B cell (primary cell): ENCODE data around the gene PILRB. TPM values are rescaled to one million over a fixed set of nuclear protein-coding genes. Genes with fewer than 3 reads are reported as not detected.

Source experiments
- ATAC-seq: fragments of 200-7000 bp; cut with Tn5 transposase; one replicate; pipeline ENCODE4 v1.10.0; 2021; ENCODE audit warnings: low read depth, mild to moderate bottlenecking, moderate number of reproducible peaks, moderate library complexity
- CTCF ChIA-PET: fragments of 350-600 bp; sonication (Branson Sonifier 250); formaldehyde crosslinking; loops from one replicate; lab custom pipeline; 2021; ENCODE audit warnings: antibody characterized with exemption, inconsistent platforms; lab: Charles Lee
- POLR2A ChIA-PET: fragments of 350-600 bp; sonication (Branson Sonifier 250); formaldehyde crosslinking; loops from one replicate; lab custom pipeline; 2021; ENCODE audit warnings: antibody characterized with exemption; lab: Charles Lee
- DNase-seq: peaks from one replicate; pipeline ENCODE4 v3.0.0; 2013
- H2AFZ ChIP-seq: 2 replicates; pipeline ENCODE4 v1.6.1; 2012; ENCODE audit warnings: mild to moderate bottlenecking, low read depth, low read length; ENCODE audit not compliant: insufficient read depth, poor library complexity, severe bottlenecking
- H3K27ac ChIP-seq, 2 donors: 1 replicate in 1 of 2; 2 replicates in 1 of 2; pipeline ENCODE4 v1.5.1; 2012 to 2013; ENCODE audit warnings: low read length in 2 of 2, mild to moderate bottlenecking in 2 of 2, moderate library complexity in 1 of 2
- H3K27me3 ChIP-seq, 4 experiments: fragments of 200-600 bp in 1 of 4; sonication (generic) in 1 of 4; replicated peaks in 1 of 4; 1 replicate in 2 of 4; 2 replicates in 2 of 4; pipeline versions ENCODE4 v1.6.1 to v1.7.0; 2013 to 2016; ENCODE audit warnings: low read length in 3 of 4, mild to moderate bottlenecking in 2 of 4, mixed read lengths in 1 of 4, moderate library complexity in 1 of 4; ENCODE audit not compliant: insufficient read depth in 4 of 4, control insufficient read depth in 3 of 4; ENCODE audit errors: control extremely low read depth in 1 of 4
- H3K36me3 ChIP-seq, 2 experiments: replicated peaks in 1 of 2; 1 replicate in 1 of 2; 2 replicates in 1 of 2; pipeline versions ENCODE4 v1.6.1 to v1.7.1; 2013; ENCODE audit warnings: low read length in 1 of 2; ENCODE audit not compliant: insufficient read depth in 2 of 2, control insufficient read depth in 1 of 2; ENCODE audit errors: control extremely low read depth in 1 of 2, extremely low read depth in 1 of 2
- H3K4me1 ChIP-seq, 2 donors: fragments of 200-600 bp in 1 of 2; sonication (generic) in 1 of 2; 1 replicate in 1 of 2; 2 replicates in 1 of 2; pipeline versions ENCODE4 v1.5.1 to v1.6.1; 2013 to 2017; ENCODE audit warnings: low read length in 2 of 2; ENCODE audit not compliant: control insufficient read depth in 2 of 2, insufficient read depth in 2 of 2
- H3K4me2 ChIP-seq: replicated peaks from 2 replicates; pipeline ENCODE3; 2012; ENCODE audit warnings: mild to moderate bottlenecking, low read depth, low read length; ENCODE audit not compliant: poor library complexity, severe bottlenecking
- H3K4me3 ChIP-seq, 5 experiments: fragments of 200-600 bp in 1 of 5; sonication (generic) in 1 of 5; 1 replicate in 3 of 5; 2 replicates in 2 of 5; pipeline versions ENCODE4 v1.5.1 to v1.7.0; 2011 to 2016; ENCODE audit warnings: low read length in 4 of 5, mild to moderate bottlenecking in 4 of 5, low read depth in 2 of 5, control low read depth in 1 of 5, moderate library complexity in 1 of 5; ENCODE audit not compliant: insufficient read depth in 1 of 5; ENCODE audit errors: control extremely low read depth in 1 of 5, extremely low read depth in 1 of 5
- H3K79me2 ChIP-seq: fragments of 200-600 bp; sonication (generic); one replicate; pipeline ENCODE4 v1.6.0; 2016; ENCODE audit warnings: low read length; ENCODE audit not compliant: control insufficient read depth, insufficient read depth
- H3K9ac ChIP-seq: fragments of 200-600 bp; sonication (generic); 2 replicates; pipeline ENCODE4 v1.6.1; 2017; ENCODE audit warnings: mild to moderate bottlenecking, low read length, moderate library complexity
- H3K9me3 ChIP-seq, 3 donors: one replicate each; pipeline versions ENCODE4 v1.6.1 to v1.7.1; 2013; ENCODE audit warnings: low read length in 2 of 3; ENCODE audit not compliant: control insufficient read depth in 2 of 3, insufficient read depth in 1 of 3; ENCODE audit errors: control extremely low read depth in 1 of 3
- H4K20me1 ChIP-seq: 2 replicates; pipeline ENCODE4 v1.6.0; 2012; ENCODE audit warnings: mild to moderate bottlenecking, low read length; ENCODE audit not compliant: insufficient read depth, control insufficient read depth, poor library complexity, severe bottlenecking
- H3K27ac Mint-ChIP-seq: one replicate; pipeline ENCODE4 v1.8.0; 2021; ENCODE audit warnings: mixed read lengths
- H3K27me3 Mint-ChIP-seq: one replicate; pipeline ENCODE4 v1.8.0; 2021; ENCODE audit warnings: mixed read lengths
- H3K4me1 Mint-ChIP-seq: one replicate; pipeline ENCODE4 v1.8.0; 2021; ENCODE audit warnings: mixed read lengths
- H3K4me3 Mint-ChIP-seq: one replicate; pipeline ENCODE4 v1.8.0; 2021; ENCODE audit warnings: mixed read lengths
- H3K9me3 Mint-ChIP-seq: one replicate; pipeline ENCODE4 v1.8.0; 2022; ENCODE audit warnings: mixed read lengths; ENCODE audit not compliant: insufficient read depth
- CTCF ChIP-seq: fragments of 200-600 bp; IDR thresholded peaks from one replicate; pipeline ENCODE4 v1.8.0; 2022; ENCODE audit warnings: antibody characterized with exemption, mild to moderate bottlenecking
- EZH2 ChIP-seq: IDR thresholded peaks from 2 replicates; pipeline ENCODE4 v1.6.1; 2012; ENCODE audit warnings: borderline replicate concordance, low read depth, mild to moderate bottlenecking, moderate library complexity, low read length; ENCODE audit not compliant: insufficient read depth, poor library complexity, severe bottlenecking
- WGBS: methylation state at CpG from one replicate; pipeline ENCODE4 v1.1.5; 2013; ENCODE audit warnings: missing lambda C conversion rate; ENCODE audit not compliant: insufficient coverage; 5-methylcytosine and 5-hydroxymethylcytosine counted together
- intact Hi-C: fragments of 100-400 bp; cut with micrococcal nuclease; formaldehyde crosslinking; loops from one replicate; pipeline ENCODE4 v1.10.0; 2022
- polyA plus RNA-seq: library from polyadenylated mRNA; depleted of rRNA; stranded (reverse); fragments of >200 nt; gene quantifications from 2 replicates; pipeline ENCODE4 v1.2.3, GENCODE V29; 2012
- total RNA-seq, 2 donors: library from RNA; stranded (reverse); fragments of 120-200 nt in 1 of 2; gene quantifications; 1 replicate in 1 of 2; 2 replicates in 1 of 2; pipeline versions ENCODE4 v1.2.3 to v1.2.4, GENCODE V29; 2013 to 2022

The PILRB gene
- total and polyA plus RNA-seq, 2 donors (not counting 1 experiment from before 2014, with no cell fraction given): 162 to 391 TPM

GRCh38 chr7:100367676-100368613, 10.0 kb downstream of the PILRB start:
- Histone ChIP-seq H3K79me2 (no peaks in the 10 kb centered on the region), H4K20me1 (no peaks in the 10 kb centered on the region), H3K9me3 (no peaks in the 10 kb centered on the region), H3K4me3 (no peak overlapping the region), H2AFZ (no peak overlapping the region), H3K27ac (peak overlapping the region; percentile 97 to 99), H3K27me3 (no peaks in the 10 kb centered on the region), H3K9ac (peak overlapping the region; percentile 51), H3K4me1 (peaks cover 61 to 76% of the 10 kb centered on the region in 2 donors), H3K4me2 (peak overlapping the region; percentile 72), H3K36me3 (peaks cover 0 to 7% of the 10 kb centered on the region in 2 experiments)
- peak; percentile 87 for DNase-seq
- Mint-ChIP-seq H3K27me3 (no peaks in the 10 kb centered on the region), H3K27ac (peak overlapping the region; percentile 99), H3K4me1 (peaks cover 80% of the 10 kb centered on the region), H3K4me3 (peak overlapping the region; percentile 87), H3K9me3 (no peaks in the 10 kb centered on the region)
- no peak for TF ChIP-seq CTCF
- TF ChIP-seq EZH2: no peak
- 10% methylated on average over 7 of the region's 12 CpGs for WGBS
- ChIA-PET CTCF (interaction anchor here (0.7 to 5.7 kb wide), 9 partner anchors 9 to 81 kb away, joined by 3 to 49 read pairs (median 5); partner anchors contain the start of genes MEPCE and ZCWPW1), POLR2A (interaction anchor here (1.0 to 2.2 kb wide), 8 partner anchors 9 to 197 kb away, joined by 3 to 44 read pairs (median 4); partner anchors contain the start of genes MEPCE and ZCWPW1)
- peak; percentile 15 for ATAC-seq
- intact Hi-C loops: loop anchor here (2.0 kb wide), 1 partner anchor 69 kb away; the partner anchor contains the start of gene PPP1R35
